Astrocyte (in vitro differentiated cells and primary cell): ENCODE data around the gene NMU. TPM values are rescaled to one million over a fixed set of nuclear protein-coding genes. Genes with fewer than 3 reads are reported as not detected.
A peak's percentile ranks its signal among the peaks of the same experiment; 100 is the strongest.

Source experiments
- DNase-seq: peaks from one replicate; pipeline ENCODE4 v3.0.0-alpha.2; 2010; ENCODE audit warnings: low read depth
- FAIRE-seq: peaks from 2 replicates; lab custom pipeline; 2011; peaks lifted over from hg19 to GRCh38; lab: Jason Lieb, UNC
- H2AFZ ChIP-seq: 2 replicates; pipeline ENCODE4 v1.6.0; 2012; ENCODE audit warnings: low read depth, low read length, inconsistent platforms
- H3K27ac ChIP-seq: 2 replicates; pipeline ENCODE4 v1.5.1; 2011; ENCODE audit warnings: low read depth, low read length, inconsistent platforms
- H3K27me3 ChIP-seq: 2 replicates; pipeline ENCODE4 v1.6.0; 2011; ENCODE audit warnings: low read length, inconsistent platforms; ENCODE audit not compliant: insufficient read depth
- H3K36me3 ChIP-seq: 2 replicates; pipeline ENCODE4 v1.5.1; 2011; ENCODE audit warnings: low read length, inconsistent platforms; ENCODE audit not compliant: insufficient read depth
- H3K4me1 ChIP-seq: 2 replicates; pipeline ENCODE4 v1.5.1; 2011; ENCODE audit warnings: low read length, inconsistent platforms; ENCODE audit not compliant: insufficient read depth
- H3K4me2 ChIP-seq: 2 replicates; pipeline ENCODE4 v1.6.0; 2012; ENCODE audit warnings: low read length, inconsistent platforms
- H3K4me3 ChIP-seq: 2 replicates; pipeline ENCODE4 v1.5.1; 2011; ENCODE audit warnings: low read depth, mild to moderate bottlenecking, low read length, inconsistent platforms; ENCODE audit not compliant: insufficient read depth
- H3K79me2 ChIP-seq: 2 replicates; pipeline ENCODE4 v1.6.0; 2012; ENCODE audit warnings: mild to moderate bottlenecking, low read length, inconsistent platforms; ENCODE audit not compliant: insufficient read depth
- H3K9ac ChIP-seq: 2 replicates; pipeline ENCODE4 v1.6.0; 2012; ENCODE audit warnings: mild to moderate bottlenecking, low read length, inconsistent platforms
- H3K9me3 ChIP-seq: 2 replicates; pipeline ENCODE4 v1.5.1; 2012; ENCODE audit warnings: low read depth, mild to moderate bottlenecking, low read length, inconsistent platforms; ENCODE audit not compliant: insufficient read depth
- H4K20me1 ChIP-seq: 2 replicates; pipeline ENCODE4 v1.6.0; 2012; ENCODE audit warnings: low read length, inconsistent platforms; ENCODE audit not compliant: insufficient read depth
- H3K27ac Mint-ChIP-seq: one replicate; pipeline ENCODE4 v1.8.0; 2021; ENCODE audit warnings: mild to moderate bottlenecking, mixed read lengths; ENCODE audit not compliant: unreplicated experiment
- H3K27me3 Mint-ChIP-seq: one replicate; pipeline ENCODE4 v1.8.0; 2021; ENCODE audit warnings: low read depth, mixed read lengths; ENCODE audit not compliant: unreplicated experiment
- H3K36me3 Mint-ChIP-seq: one replicate; pipeline ENCODE4 v1.8.0; 2021; ENCODE audit warnings: low read depth, mixed read lengths; ENCODE audit not compliant: unreplicated experiment
- H3K4me1 Mint-ChIP-seq: one replicate; pipeline ENCODE4 v1.8.0; 2021; ENCODE audit warnings: low read depth, mixed read lengths; ENCODE audit not compliant: unreplicated experiment
- H3K4me3 Mint-ChIP-seq: one replicate; pipeline ENCODE4 v1.8.0; 2021; ENCODE audit warnings: mild to moderate bottlenecking, moderate library complexity, mixed read lengths; ENCODE audit not compliant: unreplicated experiment
- H3K9me3 Mint-ChIP-seq: one replicate; pipeline ENCODE4 v1.8.0; 2021; ENCODE audit warnings: mild to moderate bottlenecking, mixed read lengths; ENCODE audit not compliant: unreplicated experiment
- CTCF ChIP-seq: IDR thresholded peaks from 2 replicates; pipeline ENCODE4 v1.5.1; 2011; ENCODE audit warnings: low read depth, mild to moderate bottlenecking, inconsistent platforms, low read length, moderate library complexity; ENCODE audit not compliant: insufficient read depth
- EZH2 ChIP-seq: IDR thresholded peaks from 2 replicates; pipeline ENCODE4 v1.6.1; 2012; ENCODE audit warnings: mild to moderate bottlenecking, low read length, inconsistent platforms; ENCODE audit not compliant: insufficient read depth
- total RNA-seq: library from RNA; stranded (reverse); gene quantifications from 2 replicates; pipeline ENCODE4 v1.2.1, GENCODE V29; 2021

NMU gene
- total RNA-seq, 1 donor from 2014 or later: 0.61 TPM

DNA sequence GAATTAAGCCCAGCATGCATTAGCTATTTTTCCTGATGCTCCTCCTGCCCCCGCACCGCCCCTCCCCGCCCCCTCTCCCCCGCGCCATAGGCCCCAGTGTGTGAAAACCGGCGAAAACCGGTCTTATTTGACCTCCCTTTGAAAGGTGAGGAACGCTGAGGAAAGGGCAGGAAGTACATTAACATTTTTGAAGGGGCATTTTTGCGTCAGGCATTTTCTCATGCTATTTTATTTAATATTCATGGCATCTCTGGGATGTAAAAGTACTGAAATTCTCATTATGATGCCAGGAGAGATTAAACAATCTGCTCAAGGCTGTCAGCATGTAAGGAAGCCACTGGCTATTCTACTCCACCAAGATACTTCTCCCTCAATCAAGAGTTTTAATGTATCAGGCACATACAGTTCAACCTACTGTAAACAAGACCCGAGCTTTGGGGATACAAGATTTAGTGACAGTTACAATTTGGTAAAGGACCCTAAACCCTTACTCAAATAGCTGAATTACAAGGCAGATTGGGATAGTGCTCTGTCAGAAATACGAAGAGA is 1.2 kb upstream of the NMU start:
- Mint-ChIP-seq H3K9me3 (no peaks in the 10 kb centered on the region), H3K27me3 (peaks cover 36% of the 10 kb centered on the region), H3K4me1 (peaks cover 5% of the 10 kb centered on the region), H3K4me3 (no peak overlapping the region), H3K27ac (no peak overlapping the region), H3K36me3 (no peaks in the 10 kb centered on the region)
- no peak for DNase-seq
- Histone ChIP-seq H3K27ac (no peak overlapping the region), H3K9me3 (no peaks in the 10 kb centered on the region), H3K27me3 (peaks cover 10% of the 10 kb centered on the region), H4K20me1 (no peaks in the 10 kb centered on the region), H2AFZ (no peak overlapping the region), H3K79me2 (no peaks in the 10 kb centered on the region), H3K4me3 (no peak overlapping the region), H3K9ac (no peak overlapping the region), H3K36me3 (no peaks in the 10 kb centered on the region), H3K4me1 (peaks cover 9% of the 10 kb centered on the region), H3K4me2 (no peak overlapping the region)
- TF ChIP-seq CTCF: no peak
- no peak for TF ChIP-seq EZH2
- FAIRE-seq: no peak

- Histone ChIP-seq H3K4me1 (peaks cover 9% of the 10 kb centered on the region), H3K36me3 (no peaks in the 10 kb centered on the region), H3K9me3 (no peaks in the 10 kb centered on the region), H3K4me2 (peak overlapping the region; percentile 83), H3K4me3 (peak overlapping the region; percentile 53), H3K79me2 (no peaks in the 10 kb centered on the region), H4K20me1 (no peaks in the 10 kb centered on the region), H3K9ac (peak overlapping the region; percentile 20), H3K27ac (no peak overlapping the region), H3K27me3 (peaks cover 10% of the 10 kb centered on the region), H2AFZ (peak overlapping the region; percentile 75)
- no peak overlapping the region for H3K27ac Mint-ChIP-seq
- no peak for FAIRE-seq
- no peak for TF ChIP-seq EZH2
- TF ChIP-seq CTCF: no peak
- no peak for DNase-seq
- peaks cover 36% of the 10 kb centered on the region for H3K27me3 Mint-ChIP-seq
- no peaks in the 10 kb centered on the region for H3K36me3 Mint-ChIP-seq
- peaks cover 2% of the 10 kb centered on the region for H3K9me3 Mint-ChIP-seq
- peaks cover 5% of the 10 kb centered on the region for H3K4me1 Mint-ChIP-seq
- peak overlapping the region; percentile 84 for H3K4me3 Mint-ChIP-seq
Measured at GRCh38 chr4:55636656-55636999, 530 bp upstream of the NMU start.

DNA sequence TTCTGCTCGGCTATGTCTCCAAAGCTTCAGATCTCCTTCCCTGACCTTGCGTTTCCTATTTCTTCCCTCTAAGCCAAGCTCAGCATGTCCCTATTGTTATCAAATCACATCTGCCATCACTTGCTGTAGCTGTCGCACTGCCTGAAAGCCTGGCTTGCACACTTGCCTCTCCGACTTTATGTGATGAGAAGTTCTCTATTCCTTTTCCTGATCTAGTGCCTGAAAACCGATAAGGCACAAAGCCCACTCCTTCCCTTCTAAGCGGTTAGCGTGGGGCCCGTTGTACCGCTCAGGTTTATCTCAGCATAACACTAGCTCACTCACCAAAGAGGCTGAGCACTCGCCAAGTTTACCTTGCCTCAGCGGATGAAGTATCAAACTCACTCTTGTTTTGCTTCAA is 816 bp downstream of the NMU start:
- peak overlapping the region; percentile 57 for H2AFZ ChIP-seq
- H3K4me2 ChIP-seq: peak overlapping the region; percentile 83
- H4K20me1 ChIP-seq: no peaks in the 10 kb centered on the region
- FAIRE-seq (no peak), DNase-seq (no peak)
- H3K9ac ChIP-seq: no peak overlapping the region
- peaks cover 10% of the 10 kb centered on the region for H3K27me3 ChIP-seq
- peaks cover 9% of the 10 kb centered on the region for H3K4me1 ChIP-seq
- Mint-ChIP-seq H3K36me3 (no peaks in the 10 kb centered on the region), H3K9me3 (peaks cover 4% of the 10 kb centered on the region), H3K4me1 (peaks cover 5% of the 10 kb centered on the region), H3K27me3 (peaks cover 32% of the 10 kb centered on the region), H3K4me3 (peak overlapping the region; percentile 82), H3K27ac (no peak overlapping the region)
- no peaks in the 10 kb centered on the region for H3K36me3 ChIP-seq
- no peak for TF ChIP-seq EZH2
- TF ChIP-seq CTCF: no peak
- H3K27ac ChIP-seq: no peak overlapping the region
- peak overlapping the region; percentile 53 for H3K4me3 ChIP-seq
- no peaks in the 10 kb centered on the region for H3K79me2 ChIP-seq
- H3K9me3 ChIP-seq: no peaks in the 10 kb centered on the region
